GM21723 (cell line): ENCODE data around the gene DUSP6.

Experiments
- ATAC-seq: cut with Tn5 transposase; IDR thresholded peaks from one replicate; pipeline ENCODE4 v1.9.1; 2021; ENCODE audit warnings: mild to moderate bottlenecking, moderate library complexity; ENCODE audit not compliant: unreplicated experiment

Gene DUSP6

GRCh38 chr12:89376202-89376529, 23.9 kb upstream of the DUSP6 start:
- ATAC-seq = no peak

GRCh38 chr12:89373763-89374572, 21.7 kb upstream of the DUSP6 start:
- ATAC-seq = no peak

- no peak for ATAC-seq
Measured at GRCh38 chr12:89372584-89373370, 20.5 kb upstream of the DUSP6 start.

GRCh38 chr12:89370850-89371249, 18.5 kb upstream of the DUSP6 start:
- no peak for ATAC-seq

- no peak for ATAC-seq
Measured at GRCh38 chr12:89370421-89370831, 18.1 kb upstream of the DUSP6 start.

GRCh38 chr12:89369166-89369565, 16.9 kb upstream of the DUSP6 start:
- ATAC-seq = no peak

- no peak for ATAC-seq
Measured at GRCh38 chr12:89368391-89368790, 16.1 kb upstream of the DUSP6 start.

- no peak for ATAC-seq
Measured at GRCh38 chr12:89366676-89367364, 14.5 kb upstream of the DUSP6 start.

GRCh38 chr12:89364631-89365030, 12.3 kb upstream of the DUSP6 start:
- no peak for ATAC-seq

- ATAC-seq = no peak
Measured at GRCh38 chr12:89364058-89364457, 11.8 kb upstream of the DUSP6 start.

GRCh38 chr12:89363582-89363981, 11.3 kb upstream of the DUSP6 start:
- no peak for ATAC-seq

- no peak for ATAC-seq
Measured at GRCh38 chr12:89363084-89363483, 10.8 kb upstream of the DUSP6 start.

- no peak for ATAC-seq
Measured at GRCh38 chr12:89359615-89360014, 7.3 kb upstream of the DUSP6 start.

- ATAC-seq = no peak
Measured at GRCh38 chr12:89358805-89359204, 6.5 kb upstream of the DUSP6 start.

GRCh38 chr12:89357297-89357730, 5.0 kb upstream of the DUSP6 start:
- no peak for ATAC-seq

GRCh38 chr12:89356069-89356665, 3.9 kb upstream of the DUSP6 start:
- no peak for ATAC-seq

GRCh38 chr12:89355243-89356068, 3.2 kb upstream of the DUSP6 start:
- no peak for ATAC-seq

- no peak for ATAC-seq
Measured at GRCh38 chr12:89354612-89355067, 2.3 kb upstream of the DUSP6 start.

GRCh38 chr12:89353823-89354611, 1.7 kb upstream of the DUSP6 start:
- peak; percentile 45 for ATAC-seq
